ENCODE data around the gene IGF1R. TPM values are rescaled to one million over a fixed set of nuclear protein-coding genes. Genes with fewer than 3 reads are reported as not detected.

Gene IGF1R
- total RNA-seq, 1 experiment from 2014 or later, result 125 TPM

- ATAC-seq, result no peak
- CTCF ChIA-PET, result interaction anchor here (1.2 to 1.5 kb wide), 4 partner anchors 10 to 447 kb away, joined by 3 to 6 read pairs (median 4); no protein-coding TSS in a partner anchor
These were observed 226.4 kb downstream of the IGF1R start for GRCh38 chr15:98874773-98875172.

More at GRCh38 chr15:98874773-98875172, 226.4 kb downstream of the IGF1R start:
- Mint-ChIP-seq H3K9me3 (no peaks in the 10 kb centered on the region), H3K27me3 (ENCODE audit: low read depth) (no peaks in the 10 kb centered on the region), H3K4me3 (no peak overlapping the region), H3K27ac (peak overlapping the region; percentile 77), H3K4me1 (peaks cover 63% of the 10 kb centered on the region), H3K36me3 (no peaks in the 10 kb centered on the region)
- no peak for TF ChIP-seq GABPB1 (CRISPR knock-in tag; IDR thresholded peaks at IDR 0.05)
- TF ChIP-seq ZNF263 (CRISPR knock-in tag; IDR thresholded peaks at IDR 0.05; ENCODE audit: low read depth), result no peak
- TF ChIP-seq MYBL2 (CRISPR knock-in tag; IDR thresholded peaks at IDR 0.05), result no peak
- no peak for TF ChIP-seq ZNF671 (CRISPR knock-in tag; IDR thresholded peaks at IDR 0.05)
- no peak for TF ChIP-seq NFE2L1 (CRISPR knock-in tag; IDR thresholded peaks at IDR 0.05)
- no peak for TF ChIP-seq CREB1 (CRISPR knock-in tag; IDR thresholded peaks at IDR 0.05)
- no peak for TF ChIP-seq ZNF425 (CRISPR knock-in tag; conservative IDR thresholded peaks at IDR 0.05)
- no peak for TF ChIP-seq PRRX2 (CRISPR knock-in tag; IDR thresholded peaks at IDR 0.05)
- TF ChIP-seq NR3C1 (CRISPR knock-in tag; conservative IDR thresholded peaks at IDR 0.05; ENCODE audit: low read depth), result no peak
- no peak for TF ChIP-seq JAZF1 (CRISPR knock-in tag; IDR thresholded peaks at IDR 0.05)
- TF ChIP-seq NR1H2 (CRISPR knock-in tag; IDR thresholded peaks at IDR 0.05), result no peak
- TF ChIP-seq MXD4 (CRISPR knock-in tag; IDR thresholded peaks at IDR 0.05; ENCODE audit: borderline replicate concordance), result no peak
- TF ChIP-seq MAX (CRISPR knock-in tag; IDR thresholded peaks at IDR 0.05), result no peak
- TF ChIP-seq CBFB (CRISPR knock-in tag; IDR thresholded peaks at IDR 0.05; ENCODE audit: low read depth), result no peak
- no peak for TF ChIP-seq AR (CRISPR knock-in tag; IDR thresholded peaks at IDR 0.05)
- TF ChIP-seq ATF3 (CRISPR knock-in tag; conservative IDR thresholded peaks at IDR 0.05), result no peak
- no peak for TF ChIP-seq ZNF281 (CRISPR knock-in tag; IDR thresholded peaks at IDR 0.05)
- TF ChIP-seq GTF2I (CRISPR knock-in tag; conservative IDR thresholded peaks at IDR 0.05), result no peak
- TF ChIP-seq E2F5 (CRISPR knock-in tag; IDR thresholded peaks at IDR 0.05), result no peak
- POLR2A ChIA-PET, result interaction anchor here (0.7 kb wide), 1 partner anchor 155 kb away, joined by 4 read pairs; no protein-coding TSS in a partner anchor
- no peak for DNase-seq (ENCODE audit: low spot score)

Measured in WTC11 (cell line).